Measurements from ENCODE around the gene CREB5. TPM values are rescaled to one million over a fixed set of nuclear protein-coding genes. Genes with fewer than 3 reads are reported as not detected.

The CREB5 gene
- total and polyA plus RNA-seq, 2 of the 13 experiments (the other 11 are each of a cell fraction or from before 2014, with no cell fraction given): 0.38 to 0.71 TPM

- Histone ChIP-seq H3K9me3 (ENCODE audit: low read length) (peaks cover 15% of the 10 kb centered on the region; the same call in 1 of the 2 replicates), H3K4me2 (ENCODE audit: low read depth, low read length) (no peak overlapping the region), H3K79me2 (ENCODE audit: insufficient read depth, low read length) (no peaks in the 10 kb centered on the region), H3K27me3 (ENCODE audit: control insufficient read depth in 1 of 2, insufficient read depth in 2 of 2, low read length in 2 of 2) (peaks cover 0 to 1% of the 10 kb centered on the region in 2 experiments; a peak in 1 of 5 replicates), H3K4me3 (replicated peaks in 1 of 3; ENCODE audit: insufficient read depth in 1 of 3, low read depth in 2 of 3, low read length in 3 of 3) (no peak overlapping the region), H3K9ac (ENCODE audit: insufficient read depth, low read depth, low read length) (no peak overlapping the region), H3K36me3 (replicated peaks in 1 of 2; ENCODE audit: control insufficient read depth in 1 of 2, insufficient read depth in 2 of 2, low read length in 2 of 2) (no peaks in the 10 kb centered on the region), H3K4me1 (ENCODE audit: insufficient read depth, low read length) (no peaks in the 10 kb centered on the region), H3K27ac (ENCODE audit: extremely low read length, insufficient read depth, low read length) (no peak overlapping the region), H2AFZ (ENCODE audit: low read length) (no peak overlapping the region), H4K20me1 (ENCODE audit: insufficient read depth, low read length) (no peaks in the 10 kb centered on the region)
- intact Hi-C loops (cut with micrococcal nuclease; ENCODE audit: unreplicated experiment): no loop called here
- DNase-seq (ENCODE audit: low spot score) (no peak), FAIRE-seq (no peak), ATAC-seq (no peak)
- in situ Hi-C loops (cut with HindIII; ENCODE audit: extremely low pct_ligation_motif_present, low pct_unique_long_range_greater_than_20kb): no loop called here
- WGBS (ENCODE audit: low lambda C conversion rate): 26% methylated on average over 6 of the region's 12 CpGs
- ChIA-PET CTCF (ENCODE audit: low intra/inter-chr PET ratio, low total read pairs) (no interaction called here), POLR2A (no interaction called here)
- no TSS peak for BruUV-seq (replicated peaks)
- TF ChIP-seq, protein P1, sequence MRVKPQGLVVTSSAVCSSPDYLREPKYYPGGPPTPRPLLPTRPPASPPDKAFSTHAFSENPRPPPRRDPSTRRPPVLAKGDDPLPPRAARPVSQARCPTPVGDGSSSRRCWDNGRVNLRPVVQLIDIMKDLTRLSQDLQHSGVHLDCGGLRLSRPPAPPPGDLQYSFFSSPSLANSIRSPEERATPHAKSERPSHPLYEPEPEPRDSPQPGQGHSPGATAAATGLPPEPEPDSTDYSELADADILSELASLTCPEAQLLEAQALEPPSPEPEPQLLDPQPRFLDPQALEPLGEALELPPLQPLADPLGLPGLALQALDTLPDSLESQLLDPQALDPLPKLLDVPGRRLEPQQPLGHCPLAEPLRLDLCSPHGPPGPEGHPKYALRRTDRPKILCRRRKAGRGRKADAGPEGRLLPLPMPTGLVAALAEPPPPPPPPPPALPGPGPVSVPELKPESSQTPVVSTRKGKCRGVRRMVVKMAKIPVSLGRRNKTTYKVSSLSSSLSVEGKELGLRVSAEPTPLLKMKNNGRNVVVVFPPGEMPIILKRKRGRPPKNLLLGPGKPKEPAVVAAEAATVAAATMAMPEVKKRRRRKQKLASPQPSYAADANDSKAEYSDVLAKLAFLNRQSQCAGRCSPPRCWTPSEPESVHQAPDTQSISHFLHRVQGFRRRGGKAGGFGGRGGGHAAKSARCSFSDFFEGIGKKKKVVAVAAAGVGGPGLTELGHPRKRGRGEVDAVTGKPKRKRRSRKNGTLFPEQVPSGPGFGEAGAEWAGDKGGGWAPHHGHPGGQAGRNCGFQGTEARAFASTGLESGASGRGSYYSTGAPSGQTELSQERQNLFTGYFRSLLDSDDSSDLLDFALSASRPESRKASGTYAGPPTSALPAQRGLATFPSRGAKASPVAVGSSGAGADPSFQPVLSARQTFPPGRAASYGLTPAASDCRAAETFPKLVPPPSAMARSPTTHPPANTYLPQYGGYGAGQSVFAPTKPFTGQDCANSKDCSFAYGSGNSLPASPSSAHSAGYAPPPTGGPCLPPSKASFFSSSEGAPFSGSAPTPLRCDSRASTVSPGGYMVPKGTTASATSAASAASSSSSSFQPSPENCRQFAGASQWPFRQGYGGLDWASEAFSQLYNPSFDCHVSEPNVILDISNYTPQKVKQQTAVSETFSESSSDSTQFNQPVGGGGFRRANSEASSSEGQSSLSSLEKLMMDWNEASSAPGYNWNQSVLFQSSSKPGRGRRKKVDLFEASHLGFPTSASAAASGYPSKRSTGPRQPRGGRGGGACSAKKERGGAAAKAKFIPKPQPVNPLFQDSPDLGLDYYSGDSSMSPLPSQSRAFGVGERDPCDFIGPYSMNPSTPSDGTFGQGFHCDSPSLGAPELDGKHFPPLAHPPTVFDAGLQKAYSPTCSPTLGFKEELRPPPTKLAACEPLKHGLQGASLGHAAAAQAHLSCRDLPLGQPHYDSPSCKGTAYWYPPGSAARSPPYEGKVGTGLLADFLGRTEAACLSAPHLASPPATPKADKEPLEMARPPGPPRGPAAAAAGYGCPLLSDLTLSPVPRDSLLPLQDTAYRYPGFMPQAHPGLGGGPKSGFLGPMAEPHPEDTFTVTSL (CRISPR knock-in tag; IDR thresholded peaks at IDR 0.05; ENCODE audit: borderline replicate concordance): no peak
- no peak for TF ChIP-seq BCLAF1 (IDR thresholded peaks at IDR 0.05)
- no peak for TF ChIP-seq SNAPC5 (CRISPR knock-in tag; IDR thresholded peaks at IDR 0.05; ENCODE audit: borderline replicate concordance)
- TF ChIP-seq PRMT3 (CRISPR knock-in tag; IDR thresholded peaks at IDR 0.05; ENCODE audit: borderline replicate concordance, low read depth): no peak
- no peak for TF ChIP-seq ARNT2 (CRISPR knock-in tag; IDR thresholded peaks at IDR 0.05; ENCODE audit: low read depth)
- no peak for TF ChIP-seq ZNF598 (CRISPR knock-in tag; IDR thresholded peaks at IDR 0.05; ENCODE audit: borderline replicate concordance)
- TF ChIP-seq XRCC5 (optimal IDR thresholded peaks at IDR 0.05; ENCODE audit: low read length): no peak
- TF ChIP-seq SMAD1 (CRISPR knock-in tag; IDR thresholded peaks at IDR 0.05; ENCODE audit: borderline replicate concordance, low read depth): no peak
- no peak for TF ChIP-seq ZNF34 (CRISPR knock-in tag; IDR thresholded peaks at IDR 0.05; ENCODE audit: borderline replicate concordance)
- TF ChIP-seq ZNF292 (CRISPR knock-in tag; IDR thresholded peaks at IDR 0.05; ENCODE audit: borderline replicate concordance, low read depth): no peak
- TF ChIP-seq, protein P2, sequence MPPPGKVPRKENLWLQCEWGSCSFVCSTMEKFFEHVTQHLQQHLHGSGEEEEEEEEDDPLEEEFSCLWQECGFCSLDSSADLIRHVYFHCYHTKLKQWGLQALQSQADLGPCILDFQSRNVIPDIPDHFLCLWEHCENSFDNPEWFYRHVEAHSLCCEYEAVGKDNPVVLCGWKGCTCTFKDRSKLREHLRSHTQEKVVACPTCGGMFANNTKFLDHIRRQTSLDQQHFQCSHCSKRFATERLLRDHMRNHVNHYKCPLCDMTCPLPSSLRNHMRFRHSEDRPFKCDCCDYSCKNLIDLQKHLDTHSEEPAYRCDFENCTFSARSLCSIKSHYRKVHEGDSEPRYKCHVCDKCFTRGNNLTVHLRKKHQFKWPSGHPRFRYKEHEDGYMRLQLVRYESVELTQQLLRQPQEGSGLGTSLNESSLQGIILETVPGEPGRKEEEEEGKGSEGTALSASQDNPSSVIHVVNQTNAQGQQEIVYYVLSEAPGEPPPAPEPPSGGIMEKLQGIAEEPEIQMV (CRISPR knock-in tag; IDR thresholded peaks at IDR 0.05; ENCODE audit: low read depth): no peak
- TF ChIP-seq ZNF562 (CRISPR knock-in tag; IDR thresholded peaks at IDR 0.05; ENCODE audit: borderline replicate concordance): no peak
- TF ChIP-seq KDM3A (CRISPR knock-in tag; IDR thresholded peaks at IDR 0.05; ENCODE audit: low read depth): no peak
Observed at GRCh38 chr7:28661826-28662595, 249.7 kb downstream of the CREB5 start.
